Measurements from ENCODE around the gene TRNT1.
A peak's percentile ranks its signal among the peaks of the same experiment; 100 is the strongest.

TRNT1 gene

GRCh38 chr3:3160826-3161225 is 34.1 kb downstream of the TRNT1 start:
- no peak for DNase-seq
- intact Hi-C loops (cut with DNase I): no loop called here

- intact Hi-C loops (cut with DNase I): no loop called here
Observed at GRCh38 chr3:3165241-3165640, 38.5 kb downstream of the TRNT1 start.

GRCh38 chr3:3165650-3166049 is 38.9 kb downstream of the TRNT1 start:
- DNase-seq: no peak
- intact Hi-C loops (cut with DNase I): no loop called here

More at GRCh38 chr3:3165241-3165640, 38.5 kb downstream of the TRNT1 start:
- no peak for DNase-seq

- no peak for DNase-seq
- intact Hi-C loops (cut with DNase I): no loop called here
Observed at GRCh38 chr3:3170998-3171397, 44.3 kb downstream of the TRNT1 start.

GRCh38 chr3:3172627-3173026 is 45.9 kb downstream of the TRNT1 start:
- DNase-seq: no peak
- intact Hi-C loops (cut with DNase I): no loop called here

GRCh38 chr3:3177861-3178497 is 51.2 kb downstream of the TRNT1 start:
- peak in 6 of 42 donors; percentile 34 to 66 (median 42) for DNase-seq
- intact Hi-C loops (cut with DNase I): loop anchor here (5.0 kb wide), 1 partner anchor 51 kb away; the partner anchor contains the start of gene TRNT1

- DNase-seq: no peak
- intact Hi-C loops (cut with DNase I): loop anchor here (5.0 kb wide), 1 partner anchor 51 kb away; the partner anchor contains the start of gene TRNT1
Observed at GRCh38 chr3:3178498-3179328, 52.0 kb downstream of the TRNT1 start.

- DNase-seq: peak; percentile 85 to 97 (median 94)
- intact Hi-C loops (cut with DNase I): loop anchor here (5.0 kb wide), 1 partner anchor 52 kb away; the partner anchor contains the start of gene TRNT1
Observed at GRCh38 chr3:3179407-3180094, 52.8 kb downstream of the TRNT1 start, which contains the start of gene CRBN. TSS of gene CRBN (minus strand) at chr3:3179691. CDS start at chr3:3179687, 4 bp downstream.

- intact Hi-C loops (cut with DNase I): no loop called here
- DNase-seq: peak in 2 of 42 donors; percentile 14 to 32
Observed at GRCh38 chr3:3180456-3180855, 53.7 kb downstream of the TRNT1 start.

GRCh38 chr3:3184876-3185275 is 58.1 kb downstream of the TRNT1 start:
- intact Hi-C loops (cut with DNase I): no loop called here
- no peak for DNase-seq

GRCh38 chr3:3189102-3189727 is 62.5 kb downstream of the TRNT1 start:
- no peak for DNase-seq
- intact Hi-C loops (cut with DNase I): no loop called here

- intact Hi-C loops (cut with DNase I): no loop called here
- no peak for DNase-seq
Observed at GRCh38 chr3:3189961-3190360, 63.2 kb downstream of the TRNT1 start.

- no peak for DNase-seq
- intact Hi-C loops (cut with DNase I): no loop called here
Observed at GRCh38 chr3:3191675-3192285, 65.0 kb downstream of the TRNT1 start.

- intact Hi-C loops (cut with DNase I): no loop called here
- DNase-seq: no peak
Observed at GRCh38 chr3:3192286-3192675, 65.5 kb downstream of the TRNT1 start.

- no peak for DNase-seq
- intact Hi-C loops (cut with DNase I): no loop called here
Observed at GRCh38 chr3:3194861-3195260, 68.1 kb downstream of the TRNT1 start.

GRCh38 chr3:3196148-3196861 is 69.6 kb downstream of the TRNT1 start:
- intact Hi-C loops (cut with DNase I): no loop called here
- DNase-seq: peak in 19 of 42 donors; percentile 10 to 67 (median 29)

All from head of caudate nucleus (tissue), 42 donors.